Activated CD8-positive, alpha-beta memory T cell treated with anti-CD3 and anti-CD28 coated beads, Interleukin-2, amount 10 ng/mL, durations not matched to agents 7 days and 5 days (primary cell): Measurements from ENCODE around the gene ACAD10. TPM values are rescaled to one million over a fixed set of nuclear protein-coding genes. Genes with fewer than 3 reads are reported as not detected.
A peak's percentile ranks its signal among the peaks of the same experiment; 100 is the strongest.
"Not testable (repeated sequence)": the region's sequence is repeated elsewhere in the genome, so short reads cannot be mapped to it uniquely, and the experiment has no call there.

ENCODE experiments used
- ATAC-seq: fragments of 150-1000 bp; cut with Tn5 transposase; one replicate; pipeline ENCODE4 v1.10.0; 2021; ENCODE audit warnings: moderate library complexity
- CTCF ChIA-PET: fragments of 350-600 bp; sonication (Branson Sonifier 250); formaldehyde crosslinking; loops from one replicate; lab custom pipeline; 2021; ENCODE audit warnings: antibody characterized with exemption; lab: Charles Lee
- DNase-seq: peaks from one replicate; pipeline ENCODE4 v3.0.0-alpha.2; 2020
- H3K27ac Mint-ChIP-seq: one replicate; pipeline ENCODE4 v1.8.0; 2021; ENCODE audit warnings: mild to moderate bottlenecking, mixed read lengths
- H3K27me3 Mint-ChIP-seq: one replicate; pipeline ENCODE4 v1.8.0; 2021; ENCODE audit warnings: mixed read lengths
- H3K36me3 Mint-ChIP-seq: one replicate; pipeline ENCODE4 v1.8.0; 2021; ENCODE audit warnings: mild to moderate bottlenecking, mixed read lengths
- H3K4me1 Mint-ChIP-seq: one replicate; pipeline ENCODE4 v1.8.0; 2021; ENCODE audit warnings: mixed read lengths
- H3K4me3 Mint-ChIP-seq: one replicate; pipeline ENCODE4 v1.8.0; 2021; ENCODE audit warnings: mild to moderate bottlenecking, moderate library complexity, mixed read lengths
- H3K9me3 Mint-ChIP-seq: one replicate; pipeline ENCODE4 v1.8.0; 2022; ENCODE audit warnings: low read depth, mixed read lengths
- total RNA-seq, 2 experiments: library from RNA; stranded (reverse); gene quantifications; one replicate each; pipeline ENCODE4 v1.2.3, GENCODE V29; 2021

The ACAD10 gene
- total RNA-seq, 2 experiments from 2014 or later, result 24.7 to 30.3 TPM

DNA sequence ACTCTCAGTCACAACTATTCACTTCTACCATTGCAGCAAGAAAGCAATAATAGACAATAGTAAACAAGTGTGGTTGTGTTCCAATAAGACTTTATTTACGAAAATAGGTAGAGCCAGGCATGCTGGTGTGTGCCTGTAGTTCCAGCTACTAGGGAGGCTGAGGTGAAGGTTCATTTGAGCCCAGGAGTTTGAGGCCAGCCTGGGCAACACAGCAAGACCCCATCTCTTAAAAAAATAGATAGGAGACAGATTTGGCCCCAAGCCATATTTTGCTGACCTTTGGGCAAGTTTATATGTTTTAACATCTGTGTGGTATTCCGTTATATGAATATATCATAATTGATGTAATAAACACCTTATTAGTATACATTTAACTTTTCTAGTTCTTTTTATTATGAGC, 14.1 kb downstream of the ACAD10 start:
- CTCF ChIA-PET, result no interaction called here
- DNase-seq (no peak), ATAC-seq (no peak)
- no peak overlapping the region for H3K27ac Mint-ChIP-seq
- no peaks in the 10 kb centered on the region for H3K27me3 Mint-ChIP-seq
- H3K9me3 Mint-ChIP-seq, result no peaks in the 10 kb centered on the region
- H3K4me1 Mint-ChIP-seq, result no peaks in the 10 kb centered on the region
- H3K4me3 Mint-ChIP-seq, result no peak overlapping the region
- H3K36me3 Mint-ChIP-seq, result peaks cover 7% of the 10 kb centered on the region

DNA sequence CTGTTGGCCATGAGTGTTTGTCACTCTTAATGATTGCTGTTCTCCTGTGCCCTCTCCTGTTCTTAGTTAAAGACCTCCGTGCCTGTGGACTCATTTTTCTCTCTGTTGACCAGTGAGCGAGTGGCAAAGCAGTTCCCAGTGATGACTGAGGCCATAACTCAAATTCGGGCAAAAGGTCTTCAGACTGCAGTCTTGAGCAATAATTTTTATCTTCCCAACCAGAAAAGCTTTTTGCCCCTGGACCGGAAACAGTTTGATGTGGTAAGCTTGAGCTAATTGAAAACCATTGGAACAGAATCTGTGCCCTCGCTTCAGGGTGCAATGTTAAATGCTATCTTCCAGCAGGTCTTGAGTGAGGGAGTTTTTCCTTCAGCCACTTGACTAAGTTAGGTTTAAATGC, 19.8 kb downstream of the ACAD10 start:
- H3K36me3 Mint-ChIP-seq, result peaks cover 18% of the 10 kb centered on the region
- ATAC-seq, result no peak
- no peaks in the 10 kb centered on the region for H3K4me1 Mint-ChIP-seq
- H3K9me3 Mint-ChIP-seq, result no peaks in the 10 kb centered on the region
- CTCF ChIA-PET, result no interaction called here
- H3K27ac Mint-ChIP-seq, result peak overlapping the region; percentile 11
- DNase-seq, result no peak
- no peak overlapping the region for H3K4me3 Mint-ChIP-seq
- H3K27me3 Mint-ChIP-seq, result no peaks in the 10 kb centered on the region

DNA sequence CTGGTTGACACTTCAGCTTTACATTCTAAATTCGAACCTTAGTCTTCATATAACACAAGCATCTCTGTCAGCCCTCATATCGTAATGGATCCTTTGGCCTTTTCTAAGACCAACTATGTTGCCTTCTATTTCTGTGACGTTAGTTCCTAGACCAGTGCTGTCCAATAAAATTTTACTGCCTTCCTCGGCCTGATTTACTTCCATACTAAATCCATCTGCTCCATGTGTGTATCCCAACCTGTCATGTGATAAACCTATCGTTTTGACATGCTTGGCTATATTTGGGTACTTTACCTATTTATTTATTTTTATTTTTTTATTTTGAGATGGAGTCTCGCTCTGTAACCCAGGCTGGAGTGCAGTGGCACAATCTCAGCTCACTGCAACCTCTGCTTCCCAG, 20.3 kb downstream of the ACAD10 start:
- CTCF ChIA-PET, result no interaction called here

DNA sequence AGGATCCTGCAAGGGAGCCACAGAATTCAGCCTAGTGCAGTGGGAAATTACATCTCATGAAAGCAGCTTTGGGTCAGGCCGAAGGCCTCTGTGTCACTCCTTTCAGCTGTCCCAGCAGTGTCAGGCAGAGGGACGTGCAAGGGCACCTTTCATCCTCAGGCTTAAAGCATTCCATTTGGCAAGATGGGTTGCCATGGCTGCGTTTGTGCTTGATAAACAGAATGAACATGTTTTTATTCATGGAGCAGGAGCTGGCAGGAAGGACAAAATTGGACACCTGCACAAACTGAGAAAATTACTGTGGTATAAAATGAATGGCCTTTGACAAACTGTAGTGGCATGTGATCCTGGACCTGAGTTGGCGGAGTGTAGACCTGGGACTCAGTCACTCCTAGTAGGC, 29.4 kb downstream of the ACAD10 start:
- no peak for DNase-seq
- no peak overlapping the region for H3K4me3 Mint-ChIP-seq
- no peak overlapping the region for H3K27ac Mint-ChIP-seq
- no peaks in the 10 kb centered on the region for H3K9me3 Mint-ChIP-seq
- no peaks in the 10 kb centered on the region for H3K4me1 Mint-ChIP-seq
- peaks cover 14% of the 10 kb centered on the region for H3K36me3 Mint-ChIP-seq
- no peak for ATAC-seq
- H3K27me3 Mint-ChIP-seq, result no peaks in the 10 kb centered on the region
- CTCF ChIA-PET, result no interaction called here

More for the DNA sequence above, 20.3 kb downstream of the ACAD10 start:
- Mint-ChIP-seq H3K4me3 (no peak overlapping the region), H3K36me3 (peaks cover 19% of the 10 kb centered on the region), H3K4me1 (no peaks in the 10 kb centered on the region), H3K27me3 (no peaks in the 10 kb centered on the region), H3K27ac (no peak overlapping the region), H3K9me3 (no peaks in the 10 kb centered on the region)
- DNase-seq, result no peak
- ATAC-seq, result no peak

DNA sequence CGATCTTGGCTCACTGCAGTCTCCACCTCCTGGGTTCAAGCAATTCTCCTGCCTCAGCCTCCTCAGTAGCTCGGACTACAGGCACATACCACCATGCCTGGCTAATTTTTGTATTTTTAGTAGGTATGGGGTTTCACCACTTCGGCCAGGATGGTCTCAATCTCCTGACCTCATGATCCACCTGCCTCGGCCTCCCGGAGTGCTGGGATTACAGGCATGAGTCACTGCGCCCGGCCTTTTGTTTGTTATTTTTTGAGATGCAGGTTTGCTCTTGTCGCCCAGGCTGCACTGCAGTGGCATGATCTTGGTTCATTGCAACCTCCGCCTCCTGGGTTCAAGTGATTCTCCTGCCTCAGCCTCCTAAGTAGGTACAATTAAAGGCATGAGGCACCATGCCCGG, 33.5 kb downstream of the ACAD10 start:
- H3K27ac Mint-ChIP-seq, H3K4me1 Mint-ChIP-seq, H3K27me3 Mint-ChIP-seq, H3K4me3 Mint-ChIP-seq, CTCF ChIA-PET, H3K9me3 Mint-ChIP-seq, DNase-seq, ATAC-seq: not testable (repeated sequence)
- peaks cover 12% of the 10 kb centered on the region for H3K36me3 Mint-ChIP-seq

DNA sequence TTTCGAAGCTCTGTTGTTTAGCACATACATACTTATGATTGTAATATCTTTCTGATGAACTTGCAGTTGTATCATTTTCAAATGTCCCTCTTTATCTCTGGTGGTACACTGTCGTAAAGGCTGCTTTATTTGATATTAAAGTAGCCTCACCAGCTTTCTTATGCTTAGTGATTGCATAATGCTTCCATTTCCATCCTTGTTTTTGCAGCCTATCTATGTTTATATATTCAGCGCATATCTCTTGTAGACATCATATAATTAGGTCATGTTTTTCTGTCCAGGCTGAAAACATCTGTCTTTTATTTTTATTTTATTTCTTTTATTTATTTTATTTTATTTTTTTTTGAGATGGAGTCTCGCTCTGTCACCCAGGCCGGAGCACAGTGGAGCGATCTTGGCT, 34.6 kb downstream of the ACAD10 start:
- no peaks in the 10 kb centered on the region for H3K9me3 Mint-ChIP-seq
- H3K27me3 Mint-ChIP-seq, result no peaks in the 10 kb centered on the region
- DNase-seq (no peak), ATAC-seq (no peak)
- H3K36me3 Mint-ChIP-seq, result peaks cover 12% of the 10 kb centered on the region
- CTCF ChIA-PET, result no interaction called here
- no peak overlapping the region for H3K27ac Mint-ChIP-seq
- H3K4me3 Mint-ChIP-seq, result no peak overlapping the region
- no peaks in the 10 kb centered on the region for H3K4me1 Mint-ChIP-seq

DNA sequence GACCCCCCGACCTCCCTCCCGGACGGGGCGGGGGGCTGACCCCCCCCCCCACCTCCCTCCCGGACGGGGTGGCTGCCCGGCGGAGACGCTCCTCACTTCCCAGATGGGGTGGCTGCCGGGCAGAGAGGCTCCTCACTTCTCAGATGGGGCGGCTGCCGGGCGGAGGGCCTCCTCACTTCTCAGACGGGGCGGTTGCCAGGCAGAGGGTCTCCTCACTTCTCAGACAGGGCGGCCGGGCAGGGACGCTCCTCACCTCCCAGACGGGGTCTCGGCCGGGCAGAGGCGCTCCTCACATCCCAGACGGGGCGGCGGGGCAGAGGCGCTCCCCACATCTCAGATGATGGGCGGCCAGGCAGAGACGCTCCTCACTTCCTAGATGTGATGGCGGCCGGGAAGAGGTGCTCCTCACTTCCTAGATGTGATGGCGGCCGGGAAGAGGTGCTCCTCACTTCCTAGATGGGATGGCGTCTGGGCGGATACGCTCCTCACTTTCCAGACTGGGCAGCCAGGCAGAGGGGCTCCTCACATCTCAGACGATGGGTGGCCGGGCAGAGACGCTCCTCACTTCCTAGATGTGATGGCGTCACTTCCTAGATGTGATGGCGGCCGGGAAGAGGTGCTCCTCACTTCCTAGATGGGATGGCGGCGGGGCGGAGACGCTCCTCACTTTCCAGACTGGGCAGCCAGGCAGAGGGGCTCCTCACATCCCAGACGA, 38.0 kb downstream of the ACAD10 start:
- DNase-seq, CTCF ChIA-PET, H3K9me3 Mint-ChIP-seq, H3K4me3 Mint-ChIP-seq, ATAC-seq, H3K4me1 Mint-ChIP-seq, H3K36me3 Mint-ChIP-seq, H3K27me3 Mint-ChIP-seq, H3K27ac Mint-ChIP-seq: not testable (repeated sequence)

DNA sequence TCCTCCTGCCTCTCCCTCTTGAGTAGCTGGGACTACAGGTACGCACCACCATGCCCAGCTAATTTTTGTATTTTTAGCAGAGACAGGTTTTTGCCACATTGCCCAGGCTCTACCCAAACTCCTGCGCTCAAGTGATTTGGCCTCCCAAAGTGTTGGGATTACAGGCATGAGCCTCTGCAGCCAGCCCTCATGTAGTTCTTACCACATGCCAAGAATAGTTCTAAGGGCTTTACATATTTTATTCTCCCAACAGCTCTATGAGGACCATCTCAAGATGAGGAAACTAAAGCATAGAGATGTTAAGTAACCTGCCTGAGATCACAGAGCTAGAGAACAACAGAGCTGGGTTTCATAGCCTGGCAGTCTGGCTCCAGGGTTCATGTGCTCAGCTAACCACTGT, 42.9 kb downstream of the ACAD10 start:
- no peak for ATAC-seq
- no peaks in the 10 kb centered on the region for H3K4me1 Mint-ChIP-seq
- no peak overlapping the region for H3K27ac Mint-ChIP-seq
- CTCF ChIA-PET, result no interaction called here
- H3K27me3 Mint-ChIP-seq, result no peaks in the 10 kb centered on the region
- no peak for DNase-seq
- H3K9me3 Mint-ChIP-seq, result no peaks in the 10 kb centered on the region
- no peak overlapping the region for H3K4me3 Mint-ChIP-seq
- peaks cover 3% of the 10 kb centered on the region for H3K36me3 Mint-ChIP-seq

DNA sequence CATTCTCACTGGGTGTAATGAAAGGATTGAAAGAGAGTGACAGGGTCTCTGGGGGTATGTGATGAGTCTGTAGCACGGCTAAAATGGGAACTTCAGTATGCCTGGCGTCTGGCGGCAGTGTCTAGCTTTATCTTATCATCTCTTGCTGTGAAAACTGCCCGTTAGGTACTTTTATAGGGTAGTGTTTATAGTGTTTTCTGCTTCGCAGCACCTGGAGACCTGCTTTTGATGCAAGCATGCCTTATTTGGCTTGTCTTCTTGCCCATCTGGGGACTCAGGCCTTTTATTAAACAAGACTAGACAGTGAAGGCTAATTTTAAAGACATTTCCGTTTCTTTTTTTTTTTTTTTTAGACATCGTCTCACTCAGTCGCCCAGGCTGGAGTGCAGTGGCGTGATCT, 44.6 kb downstream of the ACAD10 start:
- Mint-ChIP-seq H3K9me3 (no peaks in the 10 kb centered on the region), H3K36me3 (no peaks in the 10 kb centered on the region), H3K4me3 (no peak overlapping the region), H3K4me1 (no peaks in the 10 kb centered on the region), H3K27ac (no peak overlapping the region), H3K27me3 (no peaks in the 10 kb centered on the region)
- ATAC-seq (no peak), DNase-seq (no peak)
- CTCF ChIA-PET, result no interaction called here

DNA sequence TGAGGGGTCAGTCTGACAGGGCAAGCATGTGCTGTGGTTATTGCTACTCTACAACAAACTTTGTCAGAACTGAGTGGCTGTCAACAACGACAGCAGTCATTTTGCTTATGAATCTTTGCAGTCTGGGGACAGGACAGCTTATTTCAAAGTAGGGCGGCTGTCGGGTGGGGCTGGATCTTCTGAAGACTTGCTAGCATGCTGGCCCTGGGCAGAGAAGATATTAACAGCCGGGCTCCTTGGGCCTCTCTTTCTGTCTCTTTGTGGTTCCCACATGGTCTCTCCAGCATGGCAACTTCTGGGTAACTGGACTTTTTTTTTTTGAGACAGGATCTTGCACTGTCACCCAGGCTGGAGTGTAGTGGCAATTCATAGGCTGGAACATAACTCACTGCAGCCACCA, 46.9 kb downstream of the ACAD10 start:
- H3K27me3 Mint-ChIP-seq, result no peaks in the 10 kb centered on the region
- no peak overlapping the region for H3K27ac Mint-ChIP-seq
- DNase-seq (no peak), ATAC-seq (no peak)
- no peaks in the 10 kb centered on the region for H3K9me3 Mint-ChIP-seq
- H3K4me3 Mint-ChIP-seq, result no peak overlapping the region
- no peaks in the 10 kb centered on the region for H3K4me1 Mint-ChIP-seq
- peaks cover 2% of the 10 kb centered on the region for H3K36me3 Mint-ChIP-seq
- CTCF ChIA-PET, result no interaction called here

DNA sequence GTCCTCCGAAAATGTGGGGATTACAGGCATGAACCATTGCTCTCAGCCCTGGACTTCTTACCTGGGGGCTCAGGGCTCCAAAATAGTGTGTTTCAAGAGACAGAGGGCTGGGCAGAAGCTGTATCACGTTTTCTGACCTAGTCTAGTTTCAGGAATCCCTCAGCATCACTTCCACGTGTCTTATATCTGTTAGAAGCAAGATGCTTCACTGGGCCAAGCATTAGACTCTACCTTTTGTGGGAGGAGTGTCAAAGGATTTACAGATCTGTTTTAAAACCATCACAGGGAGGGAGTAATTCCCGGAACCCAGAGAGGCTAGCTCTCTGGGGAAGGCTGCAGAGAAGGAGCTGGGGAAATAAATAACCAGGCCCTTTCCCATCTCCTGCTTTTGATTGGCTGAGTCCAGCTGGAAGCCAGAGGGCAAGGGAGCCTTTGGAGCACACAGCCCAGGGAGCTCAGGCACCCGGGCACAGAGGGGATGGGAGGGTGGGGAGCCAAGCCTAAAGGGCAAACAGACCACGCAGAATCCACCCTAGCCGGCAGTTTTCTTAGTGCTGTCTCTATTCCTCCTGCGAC, 47.6 kb downstream of the ACAD10 start:
- Mint-ChIP-seq H3K27ac (no peak overlapping the region), H3K4me1 (no peaks in the 10 kb centered on the region), H3K36me3 (peaks cover 2% of the 10 kb centered on the region), H3K27me3 (no peaks in the 10 kb centered on the region), H3K9me3 (no peaks in the 10 kb centered on the region), H3K4me3 (no peak overlapping the region)
- DNase-seq, result no peak
- CTCF ChIA-PET, result no interaction called here
- no peak for ATAC-seq

DNA sequence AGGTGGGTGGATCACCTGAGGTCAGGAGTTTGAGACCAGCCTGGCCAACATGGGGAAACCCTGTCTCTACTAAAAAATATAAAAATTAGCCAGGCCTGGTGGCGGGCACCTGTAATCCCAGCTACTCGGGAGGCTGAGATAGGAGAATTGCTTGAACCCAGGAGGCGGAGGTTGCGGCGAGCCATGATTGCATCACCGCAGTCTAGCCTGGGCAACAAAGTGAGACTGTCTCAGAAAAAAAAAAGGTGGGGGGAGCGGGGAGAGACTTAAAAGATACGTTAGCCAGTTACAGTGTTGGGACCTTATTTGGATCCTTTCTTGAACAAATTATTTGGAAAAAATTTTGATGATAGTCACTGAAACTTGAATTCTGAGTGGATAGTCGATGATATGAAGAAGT, 53.7 kb downstream of the ACAD10 start:
- H3K4me3 Mint-ChIP-seq, ATAC-seq, CTCF ChIA-PET: not testable (repeated sequence)

DNA sequence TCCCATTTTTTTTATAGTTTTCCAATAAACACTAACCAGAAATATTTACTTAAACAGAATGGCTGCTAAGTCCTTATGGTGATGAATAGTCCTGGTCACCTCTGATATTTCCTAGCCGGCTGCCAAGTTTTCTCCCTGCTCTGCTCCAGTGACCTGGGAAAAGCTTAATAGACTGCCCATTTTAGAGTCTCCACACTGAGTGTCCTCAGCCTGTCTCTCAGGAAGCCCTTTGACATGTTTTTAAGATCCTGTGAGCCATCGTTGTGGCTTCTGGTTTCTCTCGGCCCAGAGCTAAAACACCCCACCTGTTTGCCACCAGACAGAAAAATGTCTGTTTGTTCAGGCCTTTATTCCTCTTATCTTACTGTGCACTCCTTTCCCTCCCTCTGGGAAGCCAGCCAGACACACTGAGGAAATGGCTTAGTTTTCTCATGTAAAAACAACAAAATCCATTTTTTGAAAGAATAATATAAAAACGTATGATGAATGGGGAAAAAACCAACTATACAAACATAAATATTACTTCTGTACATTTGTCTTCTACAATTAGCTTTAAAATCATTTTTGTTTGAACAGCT, 55.5 kb downstream of the ACAD10 start:
- Mint-ChIP-seq H3K4me3 (no peak overlapping the region), H3K27me3 (no peaks in the 10 kb centered on the region), H3K9me3 (no peaks in the 10 kb centered on the region), H3K4me1 (no peaks in the 10 kb centered on the region), H3K27ac (no peak overlapping the region), H3K36me3 (peaks cover 2% of the 10 kb centered on the region)
- DNase-seq (no peak), ATAC-seq (no peak)
- CTCF ChIA-PET, result interaction anchor here (0.7 to 2.3 kb wide), 3 partner anchors 12 to 524 kb away, joined by 3 to 6 read pairs (median 3); no protein-coding TSS in a partner anchor

More for the DNA sequence above, 53.7 kb downstream of the ACAD10 start:
- H3K27me3 Mint-ChIP-seq, H3K36me3 Mint-ChIP-seq, H3K27ac Mint-ChIP-seq, H3K9me3 Mint-ChIP-seq, H3K4me1 Mint-ChIP-seq, DNase-seq: not testable (repeated sequence)

DNA sequence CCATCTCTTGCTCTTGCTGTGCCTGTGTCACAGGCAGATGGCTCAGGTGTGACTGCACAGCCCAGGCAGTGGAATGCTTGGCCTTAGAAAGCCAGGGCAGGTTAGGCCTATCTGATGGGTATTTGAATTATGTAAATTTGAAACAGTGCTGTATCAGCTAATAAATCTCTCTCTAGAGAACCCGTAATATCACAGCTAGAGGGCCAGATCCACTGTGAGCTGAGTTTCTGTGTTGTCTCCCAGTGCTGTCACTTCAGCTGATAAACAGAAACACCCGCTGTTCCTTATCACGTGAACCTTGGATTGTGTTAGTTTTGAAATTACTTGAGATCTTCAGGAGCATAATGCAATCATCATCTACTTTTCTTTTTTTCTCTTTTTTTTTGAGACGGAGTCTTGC, 59.4 kb downstream of the ACAD10 start:
- H3K27ac Mint-ChIP-seq, result no peak overlapping the region
- H3K27me3 Mint-ChIP-seq, result no peaks in the 10 kb centered on the region
- no peak for ATAC-seq
- peaks cover 1% of the 10 kb centered on the region for H3K36me3 Mint-ChIP-seq
- no peak overlapping the region for H3K4me3 Mint-ChIP-seq
- H3K9me3 Mint-ChIP-seq, result no peaks in the 10 kb centered on the region
- no peaks in the 10 kb centered on the region for H3K4me1 Mint-ChIP-seq
- CTCF ChIA-PET, result interaction anchor here (1.1 to 1.2 kb wide), 2 partner anchors 22 to 68 kb away, joined by 4 read pairs; no protein-coding TSS in a partner anchor
- no peak for DNase-seq
